Camera-type eye (tissue), 1 donor: ENCODE results near the gene AMBRA1. TPM values are rescaled to one million over a fixed set of nuclear protein-coding genes. Genes with fewer than 3 reads are reported as not detected.

ENCODE experiments used
- total RNA-seq: library from RNA; depleted of rRNA; stranded (reverse); fragments of >200 nt; gene quantifications from one replicate; pipeline ENCODE4 v1.2.3, GENCODE V29; 2014

AMBRA1 gene, protein sequence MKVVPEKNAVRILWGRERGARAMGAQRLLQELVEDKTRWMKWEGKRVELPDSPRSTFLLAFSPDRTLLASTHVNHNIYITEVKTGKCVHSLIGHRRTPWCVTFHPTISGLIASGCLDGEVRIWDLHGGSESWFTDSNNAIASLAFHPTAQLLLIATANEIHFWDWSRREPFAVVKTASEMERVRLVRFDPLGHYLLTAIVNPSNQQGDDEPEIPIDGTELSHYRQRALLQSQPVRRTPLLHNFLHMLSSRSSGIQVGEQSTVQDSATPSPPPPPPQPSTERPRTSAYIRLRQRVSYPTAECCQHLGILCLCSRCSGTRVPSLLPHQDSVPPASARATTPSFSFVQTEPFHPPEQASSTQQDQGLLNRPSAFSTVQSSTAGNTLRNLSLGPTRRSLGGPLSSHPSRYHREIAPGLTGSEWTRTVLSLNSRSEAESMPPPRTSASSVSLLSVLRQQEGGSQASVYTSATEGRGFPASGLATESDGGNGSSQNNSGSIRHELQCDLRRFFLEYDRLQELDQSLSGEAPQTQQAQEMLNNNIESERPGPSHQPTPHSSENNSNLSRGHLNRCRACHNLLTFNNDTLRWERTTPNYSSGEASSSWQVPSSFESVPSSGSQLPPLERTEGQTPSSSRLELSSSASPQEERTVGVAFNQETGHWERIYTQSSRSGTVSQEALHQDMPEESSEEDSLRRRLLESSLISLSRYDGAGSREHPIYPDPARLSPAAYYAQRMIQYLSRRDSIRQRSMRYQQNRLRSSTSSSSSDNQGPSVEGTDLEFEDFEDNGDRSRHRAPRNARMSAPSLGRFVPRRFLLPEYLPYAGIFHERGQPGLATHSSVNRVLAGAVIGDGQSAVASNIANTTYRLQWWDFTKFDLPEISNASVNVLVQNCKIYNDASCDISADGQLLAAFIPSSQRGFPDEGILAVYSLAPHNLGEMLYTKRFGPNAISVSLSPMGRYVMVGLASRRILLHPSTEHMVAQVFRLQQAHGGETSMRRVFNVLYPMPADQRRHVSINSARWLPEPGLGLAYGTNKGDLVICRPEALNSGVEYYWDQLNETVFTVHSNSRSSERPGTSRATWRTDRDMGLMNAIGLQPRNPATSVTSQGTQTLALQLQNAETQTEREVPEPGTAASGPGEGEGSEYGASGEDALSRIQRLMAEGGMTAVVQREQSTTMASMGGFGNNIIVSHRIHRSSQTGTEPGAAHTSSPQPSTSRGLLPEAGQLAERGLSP (N-terminal part only)
- total RNA-seq, result 52.5 TPM

DNA sequence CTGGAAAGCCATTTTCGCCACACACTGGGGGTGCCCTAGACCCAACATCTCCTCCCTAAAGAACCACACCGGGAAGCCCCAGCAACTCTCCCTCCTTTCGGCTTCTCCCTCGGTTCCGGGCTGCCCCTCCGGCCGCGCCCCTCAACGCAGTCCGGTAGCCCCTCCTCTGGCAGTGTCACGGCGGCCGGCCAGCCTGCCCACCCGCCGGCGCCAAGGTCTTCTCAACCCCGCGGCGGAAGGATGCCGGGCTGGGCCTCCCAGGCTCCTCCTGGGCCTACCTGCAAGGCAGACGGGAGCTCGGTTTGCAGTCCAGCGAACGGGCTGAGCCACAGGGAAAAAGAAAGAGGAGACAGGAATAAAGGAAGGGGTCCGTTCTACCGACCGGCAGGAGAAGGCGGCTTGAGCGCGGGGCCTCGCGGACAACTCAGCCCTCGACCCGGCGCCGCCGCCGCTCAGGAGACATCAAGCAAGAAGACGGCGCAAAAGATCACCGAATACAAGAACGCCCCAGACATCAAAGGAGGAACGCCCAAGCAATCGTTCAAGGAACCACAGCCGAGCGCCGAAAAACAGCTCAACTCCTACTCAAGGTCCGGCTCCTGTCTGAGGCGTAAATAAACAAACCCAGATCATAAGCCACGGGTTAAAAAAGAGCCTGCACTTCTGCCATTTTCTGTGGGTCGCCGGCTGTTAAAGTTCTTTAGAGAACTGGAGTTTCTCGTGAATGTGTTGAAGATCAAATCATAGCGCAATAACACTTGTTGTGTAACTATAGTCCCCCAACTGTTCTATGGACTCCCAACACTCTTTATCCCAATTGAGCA is at the start of gene AMBRA1:
AMBRA1 (minus strand) TSS at position 474 of the 824 bp plus-strand sequence. CDS start 45,643 bp downstream, outside the sequence.

GRCh38 chr11:46617134-46617971 is 23.5 kb upstream of the AMBRA1 start, which contains the start of the genes ATG13 and HARBI1:
TSS of gene ATG13 (plus strand) at chr11:46617553. CDS start at chr11:46644292, 26,739 bp downstream.
TSS of gene HARBI1 (minus strand) at chr11:46617227. CDS start at chr11:46616237, 990 bp downstream.

DNA sequence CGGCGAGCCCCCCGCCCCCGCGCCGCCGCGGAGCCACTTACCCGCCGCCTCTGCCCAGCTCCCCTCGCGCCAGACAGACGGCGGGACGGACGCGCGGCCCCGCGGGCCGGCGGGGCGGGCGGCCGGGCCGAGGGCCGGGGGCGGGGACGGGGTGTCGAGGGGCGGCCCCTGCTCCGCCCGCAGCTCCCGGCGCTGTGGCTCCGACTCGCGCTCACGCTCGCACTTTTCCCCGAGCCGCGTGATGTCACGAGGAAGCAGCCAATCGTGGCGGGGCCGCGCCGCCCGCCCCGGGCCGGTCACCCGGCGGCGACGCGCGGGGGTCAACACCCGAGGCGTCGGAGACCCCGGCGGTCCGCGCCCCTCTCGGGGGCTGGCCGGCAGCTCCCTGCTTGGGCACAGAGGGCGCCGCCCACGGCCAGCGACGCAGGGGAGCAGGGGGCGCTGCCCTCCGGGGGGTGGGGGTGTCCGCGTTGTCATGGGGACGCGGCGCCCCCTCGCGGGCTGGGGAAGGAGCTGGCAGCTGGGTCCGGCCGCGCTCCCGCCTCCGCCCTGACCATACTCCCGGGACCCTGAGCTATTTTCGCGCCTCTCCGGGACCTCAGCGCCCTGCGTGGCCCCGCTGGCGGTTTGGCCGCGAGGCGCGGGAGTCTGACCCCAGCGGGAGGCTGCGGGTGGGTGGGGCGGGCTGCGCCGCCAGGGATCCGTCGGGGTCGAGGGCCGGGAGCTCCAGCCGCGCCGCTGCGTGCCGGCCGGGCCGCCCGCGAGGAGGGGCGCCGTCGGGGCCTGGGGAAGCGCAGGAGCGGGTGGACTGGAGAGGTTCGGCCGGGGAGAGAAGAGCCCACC is 202.0 kb downstream of the AMBRA1 start, which contains the start of gene CHRM4:
CHRM4 (minus strand) TSS at position 199 of the 843 bp plus-strand sequence. CDS start 5,219 bp downstream, outside the sequence.

DNA sequence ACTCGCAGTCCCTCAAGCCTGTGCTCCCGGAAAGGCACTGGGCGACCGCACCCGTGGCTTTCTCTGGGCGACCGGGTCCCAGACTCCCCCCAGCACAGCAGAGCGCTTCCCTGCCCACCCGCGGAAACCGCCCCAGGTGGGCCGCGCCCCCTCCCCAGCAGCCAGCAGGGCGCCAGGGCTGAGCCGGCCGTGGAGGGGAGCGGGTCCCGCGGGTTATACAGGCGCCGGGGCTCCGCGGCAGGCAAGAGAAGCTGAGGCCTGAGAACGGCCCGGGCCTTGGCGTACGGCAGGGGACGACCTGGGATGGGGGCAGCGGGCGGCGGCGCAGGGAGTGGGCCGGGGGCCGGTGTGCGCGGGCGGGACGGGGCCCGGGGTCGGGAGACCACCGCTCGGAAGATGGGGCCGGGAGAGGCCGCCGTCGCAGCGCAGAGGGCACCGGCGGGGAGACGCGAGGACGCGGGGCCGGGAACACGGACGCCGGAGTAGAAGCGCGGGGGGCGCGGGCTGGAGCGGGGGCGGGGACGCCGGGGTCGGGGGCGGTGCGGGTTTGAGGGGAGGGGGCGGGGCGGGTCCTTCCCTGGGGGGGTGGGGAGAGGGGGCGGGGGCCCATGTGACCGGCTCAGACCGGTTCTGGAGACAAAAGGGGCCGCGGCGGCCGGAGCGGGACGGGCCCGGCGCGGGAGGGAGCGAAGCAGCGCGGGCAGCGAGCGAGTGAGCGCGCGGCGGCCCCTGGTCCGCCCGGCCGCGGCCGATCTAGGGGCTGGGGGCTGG is 212.6 kb downstream of the AMBRA1 start, which contains the start of gene MDK:
MDK (plus strand) TSS at position 622 of the 771 bp plus-strand sequence. CDS start 389 bp downstream, outside the sequence.

GRCh38 chr11:46346886-46347636 is 246.8 kb downstream of the AMBRA1 start, which contains the start of gene DGKZ:
TSS of gene DGKZ (plus strand) at chr11:46347463. CDS start at chr11:46347660, 197 bp downstream.

Other genes with a start within 250 kb of the AMBRA1 start
- 45.1 TPM for gene DGKZ, start 246.6 kb downstream of the AMBRA1 start, total RNA-seq
- gene MDK, start 212.4 kb downstream of the AMBRA1 start, total RNA-seq, result 221 TPM
- gene CHRM4, start 202.2 kb downstream of the AMBRA1 start, total RNA-seq, result 3.2 TPM
- 4.4 TPM for gene HARBI1, start 23.2 kb upstream of the AMBRA1 start, total RNA-seq
- 70.8 TPM for gene ATG13, start 23.5 kb upstream of the AMBRA1 start, total RNA-seq
- gene ARHGAP1, start 106.6 kb upstream of the AMBRA1 start, total RNA-seq, result 32.6 TPM
- 9.0 TPM for gene ZNF408, start 107.0 kb upstream of the AMBRA1 start, total RNA-seq
- not detected for gene F2, start 125.2 kb upstream of the AMBRA1 start, total RNA-seq